Measurements from ENCODE around the gene OR6C68. TPM values are rescaled to one million over a fixed set of nuclear protein-coding genes. Genes with fewer than 3 reads are reported as not detected.
"Not testable (repeated sequence)": the region's sequence is repeated elsewhere in the genome, so short reads cannot be mapped to it uniquely, and the experiment has no call there.

The OR6C68 gene
- not detected in 2 replicates for total RNA-seq (2014; rRNA removed; shearing (Covaris generic))

DNA sequence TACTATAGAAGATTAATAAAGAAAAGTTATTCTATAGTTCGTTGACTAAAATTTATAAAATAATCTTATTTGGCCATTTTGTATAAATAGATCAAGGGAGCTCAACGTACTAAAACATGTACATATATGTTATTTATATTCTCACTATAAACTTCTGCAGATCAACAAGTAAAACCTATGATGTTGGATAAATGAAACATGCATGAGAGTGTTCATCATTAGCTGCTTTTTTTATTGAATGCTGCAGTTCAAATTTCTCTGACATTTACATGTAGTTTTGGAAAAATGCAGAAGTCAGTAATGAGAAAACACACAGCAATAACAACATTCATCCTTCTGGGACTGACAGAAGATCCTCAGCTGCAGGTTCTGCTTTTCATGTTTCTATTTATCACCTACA is at the start of gene OR6C68:
TSS of gene OR6C68 (plus strand) at position 301 of the 400 bp plus-strand sequence. CDS start at position 301, 0 bp downstream.
- no peak within 1 kb of the TSS for H3K27ac ChIP-seq
- H3K36me3 ChIP-seq, result no peaks in the 10 kb centered on the region
- no peak within 1 kb of the TSS for H3K4me3 ChIP-seq
- H3K4me1 ChIP-seq (replicated peaks), result no peaks in the 10 kb centered on the region
- H3K27me3 ChIP-seq (replicated peaks), result no peaks in the 10 kb centered on the region
- DNase-seq (ENCODE audit: low read depth in 1 of 2, low spot score in 2 of 2), result no peak
- no peaks in the 10 kb centered on the region for H3K9me3 ChIP-seq (replicated peaks)

DNA sequence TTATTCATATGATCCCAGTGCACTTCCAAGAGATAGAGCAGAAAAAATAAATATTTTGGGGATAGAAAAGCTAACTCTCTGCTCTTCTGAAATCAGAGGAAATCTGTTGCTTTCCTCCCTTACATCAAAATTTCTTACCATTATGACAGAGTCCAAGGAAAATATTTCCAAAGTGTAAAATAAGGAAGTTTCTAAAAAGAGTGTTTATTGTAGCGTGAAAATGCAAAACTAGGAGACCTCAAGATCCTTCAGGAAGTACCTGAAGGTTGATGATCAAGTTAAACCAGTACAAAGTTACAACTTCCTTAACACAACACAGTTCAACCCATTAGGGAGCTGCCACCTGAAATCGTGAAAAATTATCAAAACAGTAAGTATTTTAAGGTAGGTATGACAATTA is 48.4 kb upstream of the OR6C68 start, which contains the start of gene OR6C2:
TSS of gene OR6C2 (plus strand) at position 301 of the 400 bp plus-strand sequence. CDS start 8,138 bp downstream, outside the sequence.
- DNase-seq (ENCODE audit: low read depth in 1 of 2, low spot score in 2 of 2), result no peak
- no peak within 1 kb of the TSS for H3K27ac ChIP-seq

DNA sequence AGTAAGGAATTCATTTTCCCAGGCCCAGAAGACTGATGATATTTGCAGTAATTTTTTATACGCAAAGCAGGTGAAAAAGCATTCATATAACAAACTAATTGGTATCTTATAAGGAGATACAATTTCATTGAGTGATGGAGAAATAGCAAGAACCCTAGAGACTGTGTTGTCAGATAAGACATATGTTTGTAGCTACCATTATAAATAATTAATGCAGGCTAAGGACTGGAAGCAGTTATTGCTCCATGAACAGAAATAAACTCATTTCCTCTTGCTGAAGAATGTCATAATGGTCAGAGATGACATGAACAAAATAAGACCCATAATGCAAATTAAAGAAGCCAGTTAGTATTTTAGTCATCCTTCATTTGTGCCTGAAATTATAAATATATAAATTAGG is 46.8 kb upstream of the OR6C68 start:
- Histone ChIP-seq H3K4me3 (no peak overlapping the region), H3K9me3 (replicated peaks) (no peaks in the 10 kb centered on the region), H3K27ac (no peak overlapping the region), H3K27me3 (replicated peaks) (no peaks in the 10 kb centered on the region), H3K4me1 (replicated peaks) (no peaks in the 10 kb centered on the region), H3K36me3 (no peaks in the 10 kb centered on the region)
- DNase-seq (ENCODE audit: low read depth in 1 of 2, low spot score in 2 of 2), result no peak

More for the DNA sequence above, 48.4 kb upstream of the OR6C68 start, which contains the start of gene OR6C2:
- H3K4me1 ChIP-seq (replicated peaks), result no peaks in the 10 kb centered on the region
- H3K36me3 ChIP-seq, result no peaks in the 10 kb centered on the region
- no peak within 1 kb of the TSS for H3K4me3 ChIP-seq
- no peaks in the 10 kb centered on the region for H3K9me3 ChIP-seq (replicated peaks)
- H3K27me3 ChIP-seq (replicated peaks), result no peaks in the 10 kb centered on the region

DNA sequence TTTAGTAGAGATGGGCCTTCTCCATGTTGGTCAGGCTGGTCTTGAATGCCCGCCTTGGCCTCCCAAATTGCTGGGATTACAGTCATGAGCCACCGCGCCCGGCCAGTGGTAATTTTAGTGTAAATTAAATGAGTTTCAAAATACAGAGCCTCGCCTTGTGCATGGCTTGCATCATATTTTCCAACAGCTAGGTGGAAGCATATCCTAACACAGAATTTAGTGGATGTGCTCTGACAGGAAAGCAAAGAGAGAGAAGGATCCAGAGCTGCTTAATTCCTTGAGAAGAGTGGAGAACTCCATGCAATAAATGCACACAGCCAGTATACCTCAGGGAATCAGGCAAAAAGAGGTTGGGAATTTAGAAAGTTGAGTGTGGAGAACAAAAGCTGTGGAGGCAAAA is 45.9 kb upstream of the OR6C68 start:
- Histone ChIP-seq H3K4me3 (no peak overlapping the region), H3K4me1 (replicated peaks) (no peaks in the 10 kb centered on the region), H3K9me3 (replicated peaks) (no peaks in the 10 kb centered on the region), H3K27ac (no peak overlapping the region), H3K27me3 (replicated peaks) (0 out of 2 replicates have a peak, but pooled peaks cover 3% of the 10 kb centered on the region), H3K36me3 (no peaks in the 10 kb centered on the region)
- DNase-seq (ENCODE audit: low read depth in 1 of 2, low spot score in 2 of 2), result no peak

DNA sequence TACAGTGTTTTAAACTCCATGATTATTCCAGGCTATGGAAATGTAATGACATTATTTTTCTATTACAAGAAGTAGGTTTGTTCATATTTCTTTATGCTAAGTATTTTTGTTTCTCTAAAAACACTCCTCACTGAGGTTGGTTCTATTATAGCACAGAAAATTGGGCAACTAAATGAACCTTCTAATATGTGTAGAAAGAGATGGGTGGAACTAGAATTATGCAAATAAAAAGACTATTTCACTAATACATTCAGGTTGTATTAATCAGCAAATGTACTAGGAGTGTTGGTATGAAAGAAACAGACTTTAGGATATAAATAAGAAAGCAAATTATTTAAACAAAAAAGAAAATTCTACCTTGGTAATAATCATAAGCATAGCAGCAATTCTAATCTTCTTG is 43.4 kb upstream of the OR6C68 start:
- H3K27ac ChIP-seq, result no peak overlapping the region
- H3K4me1 ChIP-seq (replicated peaks), result no peaks in the 10 kb centered on the region
- no peaks in the 10 kb centered on the region for H3K9me3 ChIP-seq (replicated peaks)
- H3K4me3 ChIP-seq, result no peak overlapping the region
- 0 out of 2 replicates have a peak, but pooled peaks cover 3% of the 10 kb centered on the region for H3K27me3 ChIP-seq (replicated peaks)
- no peaks in the 10 kb centered on the region for H3K36me3 ChIP-seq
- DNase-seq (ENCODE audit: low read depth in 1 of 2, low spot score in 2 of 2), result no peak

DNA sequence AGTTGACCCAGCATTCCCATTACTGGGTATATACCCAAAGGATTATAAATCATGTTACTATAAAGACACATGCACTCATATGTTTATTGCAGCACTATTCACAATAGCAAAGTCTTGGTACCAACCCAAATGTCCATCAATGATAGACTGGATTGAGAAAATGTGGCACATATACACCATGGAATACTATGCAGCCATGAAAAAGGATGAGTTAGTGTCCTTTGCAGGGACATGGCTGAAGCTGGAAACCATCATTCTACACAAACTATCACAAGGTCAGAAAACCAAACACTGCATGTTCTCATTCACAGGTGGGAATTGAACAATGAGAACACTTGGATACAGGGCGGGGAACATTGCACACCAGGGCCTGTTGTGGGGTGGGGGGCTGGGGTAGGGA is 27.3 kb upstream of the OR6C68 start:
- H3K9me3 ChIP-seq (replicated peaks); H3K4me1 ChIP-seq (replicated peaks); DNase-seq (ENCODE audit: low read depth in 1 of 2, low spot score in 2 of 2); H3K4me3 ChIP-seq; H3K27ac ChIP-seq; H3K36me3 ChIP-seq; H3K27me3 ChIP-seq (replicated peaks): not testable (repeated sequence)

DNA sequence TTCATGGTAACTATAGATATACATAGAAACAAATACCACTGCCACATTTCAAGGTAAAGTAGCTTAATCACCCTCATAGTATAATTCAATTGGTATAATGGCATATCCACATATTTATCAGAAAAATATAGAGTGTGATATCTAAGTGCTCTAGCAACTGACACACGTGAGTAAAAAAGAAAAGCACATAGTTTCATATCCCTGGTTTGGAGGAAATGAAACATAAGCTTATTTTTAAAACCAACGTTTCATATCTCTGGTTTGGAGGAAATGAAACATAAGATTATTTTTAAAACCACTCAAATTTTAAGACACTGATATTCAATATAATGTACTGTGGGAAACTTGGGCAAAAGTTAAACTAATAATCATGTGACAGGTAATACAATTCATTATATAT is 24.3 kb upstream of the OR6C68 start:
- peaks cover 2% of the 10 kb centered on the region; the same call in 1 of the 2 replicates for H3K27me3 ChIP-seq (replicated peaks)

DNA sequence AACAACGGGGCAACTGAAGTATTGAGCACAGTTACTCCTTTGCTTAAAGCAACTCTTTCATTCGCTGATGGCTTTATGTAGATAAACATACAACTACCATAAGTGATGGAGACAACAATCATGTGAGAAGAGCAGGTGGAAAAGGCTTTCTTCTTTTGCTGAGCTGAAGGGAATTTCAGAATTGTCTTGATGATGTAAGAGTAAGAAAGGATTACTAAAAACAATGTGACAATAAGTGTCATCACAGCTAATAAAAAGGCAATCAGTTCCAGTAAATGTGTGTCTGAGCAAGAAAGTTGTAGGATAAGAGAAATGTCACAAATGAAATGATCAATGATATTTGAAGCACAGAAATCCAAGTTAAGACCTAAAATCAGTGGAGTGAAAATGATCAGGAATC is 22.9 kb upstream of the OR6C68 start:
- Histone ChIP-seq H3K4me1 (replicated peaks) (no peaks in the 10 kb centered on the region), H3K36me3 (no peaks in the 10 kb centered on the region), H3K9me3 (replicated peaks) (no peaks in the 10 kb centered on the region), H3K27ac (no peak overlapping the region), H3K27me3 (replicated peaks) (peaks cover 2% of the 10 kb centered on the region; the same call in 1 of the 2 replicates), H3K4me3 (no peak overlapping the region)
- no peak for DNase-seq (ENCODE audit: low read depth in 1 of 2, low spot score in 2 of 2)

More for the DNA sequence above, 24.3 kb upstream of the OR6C68 start:
- no peak overlapping the region for H3K4me3 ChIP-seq
- DNase-seq (ENCODE audit: low read depth in 1 of 2, low spot score in 2 of 2), result no peak
- no peaks in the 10 kb centered on the region for H3K9me3 ChIP-seq (replicated peaks)
- no peaks in the 10 kb centered on the region for H3K36me3 ChIP-seq
- no peaks in the 10 kb centered on the region for H3K4me1 ChIP-seq (replicated peaks)
- no peak overlapping the region for H3K27ac ChIP-seq

DNA sequence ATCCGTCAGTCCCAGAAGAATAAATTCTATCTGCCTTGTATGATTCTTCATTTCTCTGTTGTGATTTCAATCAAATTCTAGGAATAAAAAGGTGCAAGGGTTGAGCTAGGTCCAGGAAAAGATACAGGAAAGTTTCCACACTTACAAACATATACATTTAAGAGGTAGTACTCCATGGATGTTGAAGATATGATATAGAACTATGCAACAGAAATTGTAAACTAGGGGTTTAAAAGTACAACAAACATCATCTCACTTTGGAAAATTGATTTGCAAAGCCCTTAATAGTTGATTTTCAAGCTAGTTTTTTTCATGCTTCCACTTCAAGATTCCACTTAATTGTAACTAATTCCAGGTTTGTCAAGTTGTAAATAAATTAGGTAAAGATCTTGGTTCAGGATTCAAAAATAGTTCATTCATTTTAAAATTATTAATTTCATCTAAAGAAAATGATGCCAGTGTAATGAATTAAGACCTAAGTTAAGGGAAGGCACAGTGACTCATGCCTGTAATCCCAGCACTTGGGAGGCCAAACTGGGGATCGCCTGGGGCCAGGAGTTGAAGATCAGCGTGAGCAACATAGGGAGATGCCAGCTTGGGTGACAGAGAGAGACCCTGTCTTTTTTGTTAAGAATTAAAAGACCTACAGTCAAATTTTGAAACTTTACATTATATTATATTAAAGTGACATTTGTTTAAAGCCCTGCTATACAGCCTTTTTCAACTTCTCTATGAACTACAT is 21.9 kb upstream of the OR6C68 start, which contains the start of gene OR6C70:
TSS of gene OR6C70 (minus strand) at position 51 of the 742 bp plus-strand sequence. CDS start at position 51, 0 bp downstream.
- Histone ChIP-seq H3K4me1 (replicated peaks) (no peaks in the 10 kb centered on the region), H3K27ac (no peak within 1 kb of the TSS), H3K4me3 (no peak within 1 kb of the TSS), H3K27me3 (replicated peaks) (peaks cover 2% of the 10 kb centered on the region; the same call in 1 of the 2 replicates), H3K36me3 (no peaks in the 10 kb centered on the region), H3K9me3 (replicated peaks) (no peaks in the 10 kb centered on the region)
- DNase-seq (ENCODE audit: low read depth in 1 of 2, low spot score in 2 of 2), result no peak

DNA sequence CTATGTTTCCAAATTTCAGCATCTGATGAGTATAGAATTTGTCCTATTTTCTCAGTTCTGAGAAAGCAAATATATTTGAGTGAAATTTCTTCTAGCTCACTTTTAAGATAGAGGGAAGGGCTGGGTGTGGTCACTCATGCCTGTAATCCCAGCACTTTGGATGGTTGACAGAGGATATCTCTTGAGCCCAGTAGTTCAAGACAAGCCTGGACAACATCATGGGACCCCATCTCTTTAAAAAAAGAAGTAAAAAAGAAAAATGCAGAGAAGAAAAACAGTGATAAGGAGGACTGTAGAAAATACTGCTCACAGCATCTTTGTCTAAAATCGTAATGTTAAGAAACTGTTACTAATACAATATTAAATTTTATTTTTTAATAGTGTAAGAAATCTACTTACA is 19.9 kb upstream of the OR6C68 start:
- Histone ChIP-seq H3K4me3 (no peak overlapping the region), H3K27ac (no peak overlapping the region), H3K4me1 (replicated peaks) (no peaks in the 10 kb centered on the region), H3K27me3 (replicated peaks) (peaks cover under 1% of the 10 kb centered on the region; the same call in 1 of the 2 replicates), H3K36me3 (no peaks in the 10 kb centered on the region), H3K9me3 (replicated peaks) (no peaks in the 10 kb centered on the region)
- no peak for DNase-seq (ENCODE audit: low read depth in 1 of 2, low spot score in 2 of 2)

DNA sequence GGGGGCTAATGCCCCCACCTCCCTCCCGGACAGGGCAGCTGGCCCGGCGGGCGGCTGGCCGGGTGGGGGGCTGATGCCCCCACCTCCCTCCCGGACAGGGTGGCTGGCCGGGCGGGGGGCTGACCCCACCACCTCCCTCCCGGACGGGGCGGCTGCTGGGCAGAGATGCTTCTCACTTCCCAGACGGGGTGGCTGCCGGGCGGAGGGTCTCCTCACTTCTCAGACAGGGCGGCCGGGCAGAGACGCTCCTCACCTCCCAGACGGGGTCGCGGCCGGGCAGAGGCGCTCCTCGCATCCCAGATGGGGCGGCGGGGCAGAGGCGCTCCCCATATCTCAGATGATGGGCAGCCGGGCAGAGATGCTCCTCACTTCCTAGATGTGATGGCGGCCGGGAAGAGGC is 13.0 kb upstream of the OR6C68 start:
- H3K4me1 ChIP-seq (replicated peaks); H3K27ac ChIP-seq; H3K4me3 ChIP-seq; H3K36me3 ChIP-seq; H3K27me3 ChIP-seq (replicated peaks); H3K9me3 ChIP-seq (replicated peaks); DNase-seq (ENCODE audit: low read depth in 1 of 2, low spot score in 2 of 2): not testable (repeated sequence)

DNA sequence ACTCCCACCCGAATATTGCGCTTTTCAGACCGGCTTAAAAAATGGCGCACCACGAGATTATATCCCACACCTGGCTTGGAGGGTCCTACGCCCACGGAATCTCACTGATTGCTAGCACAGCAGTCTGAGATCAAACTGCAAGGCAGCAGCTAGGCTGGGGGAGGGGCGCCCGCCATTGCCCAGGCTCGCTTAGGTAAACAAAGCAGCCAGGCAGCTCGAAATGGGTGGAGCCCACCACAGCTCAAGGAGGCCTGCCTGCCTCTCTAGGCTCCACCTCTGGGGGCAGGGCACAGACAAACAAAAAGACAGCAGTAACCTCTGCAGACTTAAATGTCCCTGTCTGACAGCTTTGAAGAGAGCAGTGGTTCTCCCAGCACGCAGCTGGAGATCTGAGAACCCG is 7.9 kb upstream of the OR6C68 start:
- not testable (repeated sequence) for H3K27ac ChIP-seq; H3K36me3 ChIP-seq; H3K4me1 ChIP-seq (replicated peaks); H3K4me3 ChIP-seq; H3K27me3 ChIP-seq (replicated peaks); DNase-seq (ENCODE audit: low read depth in 1 of 2, low spot score in 2 of 2); H3K9me3 ChIP-seq (replicated peaks)

DNA sequence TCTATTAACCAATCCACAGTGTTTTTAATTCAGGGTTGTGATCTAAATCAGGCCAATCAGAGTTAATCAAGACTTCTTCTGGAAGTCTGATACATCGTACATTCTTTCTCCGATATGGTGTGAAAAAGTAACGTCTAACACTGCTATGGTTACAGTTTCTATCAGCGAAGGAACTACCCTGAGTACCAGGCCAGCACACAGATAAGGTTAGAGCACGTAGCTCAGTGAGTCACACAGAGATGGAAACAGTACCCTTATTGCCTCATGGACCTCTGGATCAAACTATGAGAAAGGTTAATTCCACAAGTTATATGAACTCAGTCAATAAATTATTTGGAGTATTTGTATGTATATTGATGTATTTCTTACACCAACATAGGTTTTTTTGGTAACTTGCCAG is 3.3 kb downstream of the OR6C68 start:
- H3K4me1 ChIP-seq (replicated peaks), result no peaks in the 10 kb centered on the region
- no peaks in the 10 kb centered on the region for H3K36me3 ChIP-seq
- DNase-seq (ENCODE audit: low read depth in 1 of 2, low spot score in 2 of 2), result no peak
- H3K27ac ChIP-seq, result no peak overlapping the region
- 0 out of 2 replicates have a peak, but pooled peaks cover 3% of the 10 kb centered on the region for H3K27me3 ChIP-seq (replicated peaks)
- no peak overlapping the region for H3K4me3 ChIP-seq
- no peaks in the 10 kb centered on the region for H3K9me3 ChIP-seq (replicated peaks)

DNA sequence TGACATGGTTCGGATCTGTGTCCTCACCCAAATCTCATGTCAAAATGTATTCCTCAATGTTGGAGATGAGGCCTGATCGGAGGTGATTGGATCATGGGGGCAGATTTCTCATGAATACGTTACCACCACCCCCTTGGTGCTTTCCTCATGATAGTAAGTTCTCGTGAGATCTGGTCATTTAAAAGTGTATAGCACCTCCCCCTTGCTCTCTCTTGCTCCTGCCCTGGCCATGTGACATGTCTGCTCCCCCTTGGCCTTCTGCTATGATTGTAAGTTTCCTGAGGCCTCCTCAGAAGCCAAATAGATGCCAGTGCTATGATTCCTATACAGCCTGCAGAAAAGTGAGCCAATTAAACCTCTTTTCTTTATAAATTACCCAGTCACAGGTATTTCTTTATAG is 7.1 kb downstream of the OR6C68 start:
- Histone ChIP-seq H3K4me3 (no peak overlapping the region), H3K9me3 (replicated peaks) (no peaks in the 10 kb centered on the region), H3K4me1 (replicated peaks) (no peaks in the 10 kb centered on the region), H3K27me3 (replicated peaks) (0 out of 2 replicates have a peak, but pooled peaks cover 3% of the 10 kb centered on the region), H3K36me3 (no peaks in the 10 kb centered on the region), H3K27ac (no peak overlapping the region)
- DNase-seq (ENCODE audit: low read depth in 1 of 2, low spot score in 2 of 2), result no peak
